Measurements from ENCODE around the gene SAMD4A.
"Not testable (repeated sequence)": the region's sequence is repeated elsewhere in the genome, so short reads cannot be mapped to it uniquely, and the experiment has no call there.

SAMD4A gene

GRCh38 chr14:54724676-54725325 is 157.9 kb downstream of the SAMD4A start:
- no peak for DNase-seq (ENCODE audit: low spot score)

DNA sequence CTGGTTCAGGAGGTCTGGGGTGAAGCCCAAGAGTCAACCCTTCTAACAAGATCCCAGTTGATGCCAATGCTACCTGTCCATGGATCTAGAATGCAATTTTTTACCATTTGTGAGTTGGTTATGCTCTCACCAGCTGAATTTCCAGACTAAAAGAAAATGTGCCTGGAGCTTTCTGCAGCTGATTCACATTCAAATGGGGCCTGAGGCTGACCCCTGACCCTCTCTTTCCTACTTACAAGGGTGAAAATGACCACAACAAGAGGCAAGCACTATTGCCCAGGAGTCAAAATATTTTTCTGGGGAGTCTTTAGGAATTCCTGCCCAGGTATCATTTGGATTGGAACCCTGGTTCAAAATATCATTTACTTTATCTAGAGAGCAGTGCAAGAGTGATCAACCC is 159.1 kb downstream of the SAMD4A start:
- DNase-seq (ENCODE audit: low spot score) = no peak

DNA sequence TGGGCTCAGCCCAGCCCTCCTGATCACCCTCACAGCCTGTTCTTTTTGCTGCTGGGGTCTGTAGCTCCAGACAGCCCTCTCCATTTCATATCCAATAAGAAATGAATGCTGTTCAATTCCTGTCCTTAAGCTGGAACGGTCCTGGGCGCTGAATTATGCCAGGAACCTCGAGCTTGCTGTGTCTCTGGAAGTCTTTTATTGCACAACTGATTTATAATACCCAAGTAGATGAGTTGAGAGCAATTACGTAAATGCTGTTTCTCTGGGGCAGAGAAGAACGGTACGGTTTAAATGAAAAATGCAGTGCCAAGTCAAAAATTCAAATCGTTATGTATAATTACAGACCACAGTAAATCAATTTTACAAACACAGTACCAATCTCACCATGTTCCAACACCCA is 161.0 kb downstream of the SAMD4A start:
- no peak for DNase-seq (ENCODE audit: low spot score)

DNA sequence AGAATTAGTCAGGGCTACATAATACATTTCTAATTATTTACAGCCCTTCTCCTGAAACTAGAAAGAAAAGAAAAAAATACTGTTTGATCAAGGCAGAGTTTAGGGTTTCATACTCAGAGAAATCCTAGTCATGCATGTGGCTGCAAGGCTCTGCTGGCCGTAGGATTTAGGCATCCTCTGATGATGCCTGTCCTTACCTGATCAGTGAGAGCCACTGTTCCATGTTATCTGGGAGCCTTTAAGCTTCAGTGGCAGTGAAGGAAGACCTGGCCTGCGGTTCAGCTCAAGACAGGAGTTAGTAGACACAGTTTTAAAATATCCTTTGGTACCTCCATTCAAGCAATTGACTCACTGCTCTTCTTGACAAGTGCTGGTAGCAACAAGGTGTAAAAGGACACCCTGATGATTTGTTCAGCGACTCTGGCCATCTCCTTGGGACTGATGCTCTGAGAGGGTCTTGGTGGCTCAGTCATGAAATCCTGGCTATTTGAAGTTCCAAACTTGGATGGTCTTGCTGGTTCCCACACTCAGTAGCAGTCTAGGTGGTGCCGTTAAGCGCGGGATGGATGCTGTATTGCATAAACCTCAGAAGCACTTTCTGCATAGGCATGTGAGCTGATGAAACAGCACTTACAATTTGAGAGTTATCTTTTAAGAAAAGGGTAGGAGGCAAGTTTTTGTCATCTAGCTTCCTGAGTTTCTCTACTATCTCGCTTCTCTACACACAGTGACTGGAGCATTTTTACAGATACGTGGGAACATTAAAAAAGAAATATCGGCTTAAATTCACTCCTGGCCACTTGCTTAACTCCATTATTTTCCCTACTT is 162.0 kb downstream of the SAMD4A start:
- no peak for DNase-seq (ENCODE audit: low spot score)

GRCh38 chr14:54730156-54730961 is 163.4 kb downstream of the SAMD4A start:
- no peak for DNase-seq (ENCODE audit: low spot score)

DNA sequence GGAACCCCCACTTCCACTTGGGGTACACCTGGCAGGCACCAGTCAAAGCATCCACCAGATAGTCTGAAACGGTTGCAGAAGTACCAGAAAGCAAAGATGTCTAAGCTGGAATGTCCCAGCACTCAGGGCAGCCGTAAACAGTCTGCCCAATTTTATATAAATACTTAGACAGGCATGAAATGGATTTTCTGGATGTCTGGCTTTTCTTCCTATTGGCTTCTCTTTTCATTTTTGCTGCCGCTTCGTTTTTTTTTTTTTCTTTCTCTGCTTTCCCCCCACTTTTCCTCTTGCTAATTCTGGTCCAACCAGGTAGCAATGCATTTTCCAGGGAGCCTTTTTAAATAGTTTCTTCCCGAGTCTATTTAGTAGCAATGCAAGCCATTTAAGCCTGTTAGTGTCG is 168.0 kb downstream of the SAMD4A start:
- no peak for DNase-seq (ENCODE audit: low spot score)

DNA sequence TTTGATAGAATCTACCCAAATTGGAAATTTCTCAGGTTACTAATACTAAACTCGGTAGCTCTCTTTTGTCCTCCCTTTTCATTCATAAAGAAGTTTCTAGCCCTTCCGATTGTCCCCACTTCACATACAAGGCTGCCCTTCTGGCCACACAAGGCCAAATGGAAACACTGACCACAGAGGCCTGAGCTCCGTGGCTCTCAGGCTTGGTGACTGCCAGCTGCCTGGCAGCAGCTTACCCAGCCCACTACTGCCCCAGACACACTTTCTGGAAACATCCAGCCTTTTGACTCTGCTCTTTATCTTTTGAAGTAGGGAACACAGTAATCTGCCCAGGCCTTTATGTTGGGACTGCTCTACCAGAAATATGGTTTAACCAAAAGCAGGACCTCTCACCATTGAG is 168.5 kb downstream of the SAMD4A start:
- DNase-seq (ENCODE audit: low spot score) = no peak

- DNase-seq (ENCODE audit: low spot score) = no peak
These were observed 170.3 kb downstream of the SAMD4A start for GRCh38 chr14:54737132-54737711.

DNA sequence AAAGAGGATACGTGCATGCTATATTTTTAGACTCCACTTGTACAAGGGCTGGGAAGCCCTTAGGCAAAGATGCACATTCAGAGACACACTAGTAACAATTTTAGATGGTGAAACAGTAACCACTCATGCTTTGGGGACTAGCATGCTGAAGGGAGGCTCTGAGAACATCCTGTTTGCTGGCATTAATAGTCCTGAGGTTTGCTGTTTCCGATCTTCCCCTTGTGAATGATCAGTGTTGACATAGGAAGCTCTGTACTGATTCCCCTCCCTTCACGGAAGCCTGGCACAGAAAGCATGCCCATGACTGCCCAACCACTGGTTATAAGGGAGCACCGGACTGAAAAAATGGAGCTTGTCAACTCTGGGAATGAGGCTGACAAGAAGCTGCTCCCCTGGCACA is 171.1 kb downstream of the SAMD4A start:
- DNase-seq (ENCODE audit: low spot score) = no peak

- DNase-seq (ENCODE audit: low spot score) = no peak
These were observed 172.6 kb downstream of the SAMD4A start for GRCh38 chr14:54739514-54739913.

DNA sequence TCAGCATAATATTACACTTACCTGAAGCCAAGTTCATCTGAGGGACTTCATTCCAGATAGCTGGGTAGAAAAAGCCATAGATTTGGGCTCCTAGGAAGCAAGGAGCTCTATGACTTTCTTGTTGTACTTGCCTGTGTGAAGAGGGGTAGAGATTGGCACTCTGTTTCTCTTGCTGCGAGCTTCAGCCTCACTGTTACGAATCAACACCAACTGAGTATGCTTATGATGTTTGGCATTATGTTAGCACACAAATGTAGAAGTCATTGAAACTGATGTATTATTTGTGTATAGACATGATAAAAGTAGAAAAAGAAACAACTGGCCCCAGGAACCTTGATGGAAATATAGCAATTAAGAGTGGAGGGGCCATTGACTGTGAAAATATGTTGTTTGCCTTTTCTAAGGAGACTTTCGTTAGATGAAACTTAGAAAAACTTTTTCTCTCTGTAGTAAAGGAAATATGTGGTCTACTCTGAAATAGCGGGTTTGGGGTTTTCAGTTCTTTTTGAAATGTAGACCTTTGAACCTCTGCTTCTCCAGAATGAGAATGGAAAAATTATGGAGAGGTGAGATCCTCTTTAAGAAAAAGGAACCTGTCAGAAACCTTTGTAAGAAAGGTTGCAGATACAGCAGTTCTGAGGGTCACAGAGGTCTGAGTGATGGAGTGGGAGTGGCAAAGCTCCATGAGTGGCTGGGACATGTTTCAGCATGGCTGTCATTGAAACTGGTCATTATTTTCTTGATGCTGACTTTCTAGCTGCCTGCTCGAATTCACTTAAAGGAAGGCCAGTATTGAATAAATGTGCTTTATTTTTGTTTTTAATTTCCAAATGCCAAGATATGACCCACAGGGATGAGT is 175.8 kb downstream of the SAMD4A start:
- no peak for DNase-seq (ENCODE audit: low spot score)

GRCh38 chr14:54743382-54743781 is 176.5 kb downstream of the SAMD4A start:
- DNase-seq (ENCODE audit: low spot score) = no peak

- DNase-seq (ENCODE audit: low spot score) = no peak
These were observed 179.1 kb downstream of the SAMD4A start for GRCh38 chr14:54746019-54746418.

DNA sequence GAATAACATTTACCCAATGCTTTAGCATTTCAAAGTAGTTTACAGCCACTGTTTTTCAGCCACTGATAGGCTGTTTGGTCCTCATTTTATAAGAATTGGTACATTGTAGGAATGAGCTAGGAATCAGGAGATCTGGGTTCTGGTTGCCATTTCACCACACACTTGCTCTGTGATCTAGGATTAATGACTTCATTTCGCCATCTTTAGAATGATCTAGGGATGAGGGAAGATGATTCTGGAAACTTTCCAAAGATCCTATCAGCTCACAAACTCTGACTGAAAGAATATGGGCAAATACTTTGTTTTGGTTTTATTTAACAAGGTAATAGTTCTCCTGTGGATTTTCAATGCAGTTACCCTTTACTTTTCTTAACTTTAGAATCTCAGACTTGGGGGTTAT is 180.7 kb downstream of the SAMD4A start:
- no peak for DNase-seq (ENCODE audit: low spot score)

- DNase-seq (ENCODE audit: low spot score) = no peak
These were observed 182.3 kb downstream of the SAMD4A start for GRCh38 chr14:54749180-54749579.

DNA sequence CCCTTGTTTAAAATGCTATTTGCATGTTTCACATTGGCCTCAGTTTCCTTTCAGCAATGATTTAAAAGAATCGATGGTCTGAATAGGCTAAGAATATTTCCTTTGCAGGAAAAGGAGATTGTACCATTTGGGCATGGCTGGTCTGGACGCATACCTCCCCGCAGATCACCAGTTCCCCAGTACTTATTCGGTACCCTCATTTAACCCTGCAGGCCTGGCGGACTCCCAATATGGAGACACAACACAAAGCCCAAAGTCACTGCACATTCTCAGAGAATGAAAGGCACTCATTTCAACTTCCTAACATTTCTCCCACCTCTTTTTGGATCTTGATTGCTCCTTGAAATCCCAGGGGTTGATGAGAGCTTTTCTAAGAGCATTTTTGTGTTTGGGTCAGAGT is 182.8 kb downstream of the SAMD4A start:
- no peak for DNase-seq (ENCODE audit: low spot score)

DNA sequence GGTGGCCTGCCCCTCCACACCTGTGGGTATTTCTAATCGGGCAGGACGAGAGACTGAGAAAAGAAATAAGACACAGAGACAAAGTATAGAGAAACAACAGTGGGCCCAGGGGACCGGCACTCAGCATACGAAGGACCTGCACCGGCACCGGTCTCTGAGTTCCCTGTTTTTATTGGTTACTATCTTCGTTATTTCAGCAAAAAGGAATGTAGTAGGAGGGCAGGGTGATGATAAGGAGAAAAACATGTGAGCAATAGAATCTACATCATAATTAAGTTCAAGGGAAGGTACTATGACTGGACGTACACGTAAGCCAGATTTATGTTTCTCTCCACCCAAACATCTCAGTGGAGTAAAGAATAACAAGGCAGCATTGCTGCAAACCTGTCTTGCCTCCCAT is 185.7 kb downstream of the SAMD4A start:
- not testable (repeated sequence) for DNase-seq (ENCODE audit: low spot score)

GRCh38 chr14:54753396-54753795 is 186.5 kb downstream of the SAMD4A start:
- DNase-seq (ENCODE audit: low spot score) = not testable (repeated sequence)

DNA sequence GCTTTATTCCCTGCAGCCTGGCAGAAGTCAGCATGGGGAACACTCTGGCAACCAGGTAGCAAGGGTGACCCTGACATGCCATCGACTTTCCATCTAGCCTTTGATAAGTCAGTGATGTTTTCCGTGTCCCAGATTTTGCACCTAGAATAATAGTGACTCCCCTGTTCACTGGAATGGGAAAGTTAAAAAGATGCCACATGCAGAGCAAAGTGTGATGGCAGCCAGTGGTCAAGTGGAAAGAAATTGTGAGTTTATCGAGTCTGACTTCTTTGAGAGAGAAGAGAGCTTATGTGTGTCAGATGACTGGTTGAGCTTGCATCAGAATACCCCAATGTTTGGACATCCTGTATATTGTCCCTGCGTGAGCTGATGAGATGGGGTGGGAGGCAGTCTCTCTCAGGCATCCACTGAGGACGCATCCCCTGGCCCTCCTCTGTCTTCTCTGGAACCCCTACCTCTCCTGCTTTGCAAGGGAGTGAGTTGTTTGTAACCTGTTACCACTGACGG is 187.2 kb downstream of the SAMD4A start:
- no peak for DNase-seq (ENCODE audit: low spot score)

DNA sequence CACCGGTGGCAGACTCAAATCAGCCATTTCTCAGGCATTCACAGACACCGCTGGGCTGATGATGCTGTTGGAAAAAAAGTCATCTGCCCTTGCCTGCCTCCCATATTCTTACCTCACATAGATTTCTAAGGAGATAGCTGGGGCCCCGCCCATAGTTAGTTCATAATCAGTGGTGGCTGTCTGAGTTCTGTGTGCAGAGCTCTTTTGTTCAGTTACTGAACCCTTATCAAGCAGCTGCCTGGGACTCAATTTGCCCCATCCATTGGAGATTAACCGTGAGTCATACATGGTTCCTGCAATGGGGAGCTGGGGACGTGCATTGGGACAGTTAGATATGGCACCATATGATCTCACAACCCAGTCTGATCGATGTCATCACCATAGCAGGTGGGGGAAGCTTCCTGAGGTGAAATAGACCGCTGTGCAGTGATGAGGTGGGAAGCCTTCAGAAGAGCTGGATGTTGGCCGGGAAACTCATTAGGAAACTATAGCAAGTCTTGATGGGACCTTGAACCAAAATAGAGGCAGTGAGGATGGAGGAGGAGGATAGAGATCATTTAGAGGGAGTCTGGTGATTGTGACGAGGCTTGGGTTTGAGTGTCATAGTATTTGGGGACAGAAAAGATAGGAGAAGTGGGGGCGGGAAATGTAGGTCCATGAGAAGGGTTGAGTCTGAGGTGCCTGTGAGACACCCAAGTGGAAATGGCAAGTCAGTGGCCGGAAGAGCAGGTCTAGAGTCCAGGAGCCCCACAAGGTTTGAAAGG is 187.9 kb downstream of the SAMD4A start:
- peak; percentile 17 for DNase-seq (ENCODE audit: low spot score)
